Measurements from ENCODE around the gene TBL1XR1.
"Not testable (repeated sequence)": the region's sequence is repeated elsewhere in the genome, so short reads cannot be mapped to it uniquely, and the experiment has no call there.

The TBL1XR1 gene

DNA sequence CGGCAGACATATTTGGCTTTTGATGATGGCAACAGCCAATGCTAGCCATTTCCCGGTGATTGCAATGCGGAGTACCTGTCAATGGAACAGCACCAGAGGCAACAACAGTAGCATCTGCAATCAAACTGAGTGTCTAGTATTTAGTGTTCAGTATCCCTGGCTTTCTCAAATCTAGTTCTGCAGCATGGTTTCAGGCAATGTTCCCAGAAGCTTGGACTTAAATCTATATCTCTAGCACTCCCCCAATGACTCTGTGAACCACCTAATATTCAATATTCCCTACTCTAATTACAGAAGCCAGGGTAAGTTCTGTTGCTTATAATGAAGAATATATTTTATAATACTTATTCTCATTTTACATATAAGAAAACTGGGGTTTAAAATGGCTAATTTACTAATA, 48.2 kb downstream of the TBL1XR1 start:
- Histone ChIP-seq H3K4me1 (ENCODE audit: control insufficient read depth, insufficient read depth, low read length) (peaks cover 24% of the 10 kb centered on the region), H3K9me3 (ENCODE audit: control insufficient read depth, insufficient read depth, low read length) (no peaks in the 10 kb centered on the region)

DNA sequence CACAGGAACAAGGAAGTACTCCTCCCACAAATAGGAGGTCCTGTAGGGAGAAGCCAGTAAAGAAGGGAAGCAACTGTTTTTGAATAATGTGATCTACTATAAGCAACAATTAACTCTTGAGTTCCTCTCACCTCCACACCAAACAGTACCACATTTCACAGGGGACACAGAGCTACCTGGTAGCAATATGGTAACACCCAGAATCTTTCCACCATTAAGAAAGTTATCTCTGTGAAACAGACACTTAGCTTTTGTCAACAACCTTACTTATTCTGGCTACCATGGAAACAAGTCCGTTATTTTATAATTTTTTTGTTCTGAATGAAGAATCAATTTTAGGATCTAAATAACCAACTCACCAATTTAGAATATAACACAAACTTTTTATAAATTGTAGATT, 49.5 kb downstream of the TBL1XR1 start:
- Histone ChIP-seq H3K4me1 (ENCODE audit: control insufficient read depth, insufficient read depth, low read length) (peaks cover 24% of the 10 kb centered on the region), H3K36me3 (ENCODE audit: control insufficient read depth, insufficient read depth, low read length) (no peaks in the 10 kb centered on the region), H3K4me3 (ENCODE audit: low read depth, low read length) (no peak overlapping the region), H3K9ac (ENCODE audit: low read depth, low read length) (no peak overlapping the region), H3K9me3 (ENCODE audit: control insufficient read depth, insufficient read depth, low read length) (no peaks in the 10 kb centered on the region), H3K27me3 (ENCODE audit: control insufficient read depth, insufficient read depth, low read length) (no peaks in the 10 kb centered on the region)

More for the DNA sequence above, 48.2 kb downstream of the TBL1XR1 start:
- Histone ChIP-seq H3K9ac (ENCODE audit: low read depth, low read length) (no peak overlapping the region), H3K4me3 (ENCODE audit: low read depth, low read length) (no peak overlapping the region), H3K27me3 (ENCODE audit: control insufficient read depth, insufficient read depth, low read length) (no peaks in the 10 kb centered on the region), H3K36me3 (ENCODE audit: control insufficient read depth, insufficient read depth, low read length) (no peaks in the 10 kb centered on the region)

DNA sequence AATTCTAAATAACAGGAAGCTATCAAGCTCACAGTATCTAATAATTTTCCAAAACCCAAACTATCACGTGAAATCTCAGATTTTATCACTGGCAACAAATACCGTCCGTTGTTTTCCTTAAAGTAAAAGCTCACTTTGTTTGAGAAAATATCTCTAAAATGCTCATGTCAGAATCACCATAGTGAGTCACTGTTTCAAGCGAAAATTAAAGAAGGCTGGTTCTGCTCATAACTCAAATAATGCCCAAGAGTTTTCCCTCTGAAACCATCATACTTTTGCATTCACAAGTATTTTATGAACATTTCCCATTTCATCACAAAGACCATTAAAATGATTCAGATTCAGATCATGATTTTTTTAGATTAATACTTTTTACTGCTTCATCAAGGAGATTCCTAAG, 50.6 kb downstream of the TBL1XR1 start:
- Histone ChIP-seq H3K4me3 (ENCODE audit: low read depth, low read length) (no peak overlapping the region), H3K9ac (ENCODE audit: low read depth, low read length) (no peak overlapping the region), H3K9me3 (ENCODE audit: control insufficient read depth, insufficient read depth, low read length) (no peaks in the 10 kb centered on the region), H3K4me1 (ENCODE audit: control insufficient read depth, insufficient read depth, low read length) (peaks cover 24% of the 10 kb centered on the region), H3K27me3 (ENCODE audit: control insufficient read depth, insufficient read depth, low read length) (no peaks in the 10 kb centered on the region), H3K36me3 (ENCODE audit: control insufficient read depth, insufficient read depth, low read length) (no peaks in the 10 kb centered on the region)

DNA sequence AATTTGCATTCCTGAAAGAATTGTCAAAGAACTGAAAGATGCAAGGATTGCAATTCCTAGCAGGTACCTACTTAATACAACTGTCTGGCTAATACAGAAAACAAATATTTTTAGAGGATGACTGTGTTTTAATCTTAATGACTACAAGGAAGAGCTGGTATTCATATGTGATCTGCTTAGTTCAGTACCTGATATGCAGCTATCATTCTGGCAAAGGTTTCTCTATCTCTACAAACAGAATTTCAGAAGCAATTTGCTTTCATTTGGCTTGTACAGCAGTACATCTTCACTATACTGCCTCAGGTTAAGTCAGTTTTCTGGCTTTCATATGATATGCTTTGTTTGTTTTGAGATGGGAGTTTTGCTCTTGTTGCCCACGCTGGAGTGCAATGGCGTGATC, 51.3 kb downstream of the TBL1XR1 start:
- H3K4me3 ChIP-seq (ENCODE audit: low read depth, low read length): no peak overlapping the region
- H3K9ac ChIP-seq (ENCODE audit: low read depth, low read length): no peak overlapping the region
- H3K9me3 ChIP-seq (ENCODE audit: control insufficient read depth, insufficient read depth, low read length): no peaks in the 10 kb centered on the region
- H3K36me3 ChIP-seq (ENCODE audit: control insufficient read depth, insufficient read depth, low read length): no peaks in the 10 kb centered on the region
- H3K4me1 ChIP-seq (ENCODE audit: control insufficient read depth, insufficient read depth, low read length): peaks cover 20% of the 10 kb centered on the region
- no peaks in the 10 kb centered on the region for H3K27me3 ChIP-seq (ENCODE audit: control insufficient read depth, insufficient read depth, low read length)

DNA sequence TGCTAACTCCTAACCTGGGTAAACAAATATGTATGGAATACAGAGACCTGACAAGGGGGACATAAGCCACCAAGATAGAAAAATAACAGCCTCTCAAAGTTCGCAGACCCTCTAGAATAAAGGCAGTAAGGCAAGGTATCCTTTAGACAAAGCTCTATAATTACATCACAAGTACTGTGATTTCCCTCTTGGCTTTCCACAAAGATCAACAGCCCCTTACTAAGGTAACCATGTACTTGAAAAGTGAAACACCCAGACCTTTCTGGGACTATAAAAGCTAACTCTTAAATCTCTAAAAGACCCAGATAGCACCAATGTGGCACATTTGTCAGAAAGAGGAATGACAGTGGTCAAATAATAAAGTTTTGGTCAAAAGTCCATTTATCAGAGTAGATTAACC, 51.9 kb downstream of the TBL1XR1 start:
- Histone ChIP-seq H3K27me3 (ENCODE audit: control insufficient read depth, insufficient read depth, low read length) (no peaks in the 10 kb centered on the region), H3K9ac (ENCODE audit: low read depth, low read length) (no peak overlapping the region), H3K9me3 (ENCODE audit: control insufficient read depth, insufficient read depth, low read length) (no peaks in the 10 kb centered on the region), H3K36me3 (ENCODE audit: control insufficient read depth, insufficient read depth, low read length) (no peaks in the 10 kb centered on the region), H3K4me3 (ENCODE audit: low read depth, low read length) (no peak overlapping the region), H3K4me1 (ENCODE audit: control insufficient read depth, insufficient read depth, low read length) (peaks cover 20% of the 10 kb centered on the region)

DNA sequence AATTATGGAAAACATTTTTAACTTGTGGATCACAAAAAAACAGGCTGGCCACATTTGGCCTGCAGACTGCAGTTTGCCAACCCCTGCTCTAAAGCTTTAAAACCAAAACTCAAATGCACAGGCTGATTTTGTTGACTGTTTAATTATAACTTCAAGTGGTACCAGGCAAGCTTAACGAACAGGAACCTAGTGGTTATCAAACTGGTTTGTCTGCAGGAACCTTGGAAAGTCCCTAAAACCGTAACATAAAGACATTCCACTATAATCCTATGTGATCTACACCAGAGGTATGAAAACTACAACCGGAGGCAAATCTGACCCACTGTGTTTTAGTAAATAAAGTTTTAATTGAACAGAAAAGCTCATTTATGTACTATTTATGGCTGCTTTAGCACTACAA, 52.4 kb downstream of the TBL1XR1 start:
- Histone ChIP-seq H3K36me3 (ENCODE audit: control insufficient read depth, insufficient read depth, low read length) (no peaks in the 10 kb centered on the region), H3K27me3 (ENCODE audit: control insufficient read depth, insufficient read depth, low read length) (no peaks in the 10 kb centered on the region), H3K4me3 (ENCODE audit: low read depth, low read length) (no peak overlapping the region), H3K9me3 (ENCODE audit: control insufficient read depth, insufficient read depth, low read length) (no peaks in the 10 kb centered on the region), H3K9ac (ENCODE audit: low read depth, low read length) (no peak overlapping the region), H3K4me1 (ENCODE audit: control insufficient read depth, insufficient read depth, low read length) (peaks cover 20% of the 10 kb centered on the region)

DNA sequence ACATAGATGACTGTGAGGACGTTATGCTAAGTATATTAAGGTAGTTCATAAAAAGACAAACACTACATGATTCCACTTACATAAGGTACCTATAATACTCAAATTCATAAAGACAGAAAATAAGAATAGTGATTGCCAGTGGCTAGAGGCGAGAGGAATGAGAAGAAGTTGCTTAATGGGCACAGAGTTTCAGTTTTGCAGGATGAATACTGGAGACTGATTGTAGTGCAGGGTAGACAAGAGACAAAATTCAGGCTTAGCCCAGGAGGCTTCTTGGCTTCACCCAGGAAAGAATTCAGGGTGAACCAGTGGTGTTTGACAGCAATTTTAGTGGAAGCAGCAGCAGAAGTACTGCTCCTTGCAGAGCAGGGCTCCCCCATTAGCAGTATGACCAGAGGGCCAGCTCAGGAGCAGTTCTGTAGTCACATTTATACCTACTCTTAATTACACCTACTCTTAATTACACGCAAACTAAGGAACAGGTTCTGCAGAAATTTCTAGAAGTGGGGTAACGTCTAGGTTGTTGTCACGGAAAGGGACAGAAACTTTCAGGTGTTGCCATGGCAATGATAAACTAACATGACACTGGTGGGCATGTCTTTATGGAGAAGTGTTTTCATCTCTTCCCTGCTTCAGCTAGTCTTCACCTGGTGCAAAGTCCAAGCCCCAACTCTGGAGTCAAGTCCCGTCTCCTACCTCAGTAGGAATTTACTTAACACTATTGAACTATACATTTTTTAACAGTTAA, 55.2 kb downstream of the TBL1XR1 start:
- peaks cover 8% of the 10 kb centered on the region for H3K4me1 ChIP-seq (ENCODE audit: control insufficient read depth, insufficient read depth, low read length)
- no peaks in the 10 kb centered on the region for H3K36me3 ChIP-seq (ENCODE audit: control insufficient read depth, insufficient read depth, low read length)
- no peaks in the 10 kb centered on the region for H3K9me3 ChIP-seq (ENCODE audit: control insufficient read depth, insufficient read depth, low read length)
- H3K4me3 ChIP-seq (ENCODE audit: low read depth, low read length): no peak overlapping the region
- no peaks in the 10 kb centered on the region for H3K27me3 ChIP-seq (ENCODE audit: control insufficient read depth, insufficient read depth, low read length)
- no peak overlapping the region for H3K9ac ChIP-seq (ENCODE audit: low read depth, low read length)

DNA sequence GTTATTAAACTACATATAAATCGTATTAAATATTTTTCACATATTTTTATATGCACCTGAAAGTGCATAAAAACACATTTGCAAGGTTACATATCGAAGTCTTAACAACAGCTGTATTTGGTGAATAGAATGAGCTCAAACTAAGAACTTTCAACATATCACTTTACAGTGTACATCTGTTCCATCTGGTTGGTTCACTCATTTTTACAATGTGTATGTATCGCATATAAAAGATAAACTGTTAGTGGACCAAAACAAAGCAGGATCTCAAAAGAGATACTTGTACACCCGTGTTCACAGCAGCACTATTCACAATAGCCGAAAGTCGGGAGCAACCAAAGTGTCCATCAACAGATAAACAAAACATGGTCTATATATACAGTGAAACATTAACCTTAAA, 55.8 kb downstream of the TBL1XR1 start:
- peaks cover 6% of the 10 kb centered on the region for H3K4me1 ChIP-seq (ENCODE audit: control insufficient read depth, insufficient read depth, low read length)
- H3K36me3 ChIP-seq (ENCODE audit: control insufficient read depth, insufficient read depth, low read length): no peaks in the 10 kb centered on the region
- H3K4me3 ChIP-seq (ENCODE audit: low read depth, low read length): no peak overlapping the region
- no peaks in the 10 kb centered on the region for H3K9me3 ChIP-seq (ENCODE audit: control insufficient read depth, insufficient read depth, low read length)
- H3K27me3 ChIP-seq (ENCODE audit: control insufficient read depth, insufficient read depth, low read length): no peaks in the 10 kb centered on the region
- H3K9ac ChIP-seq (ENCODE audit: low read depth, low read length): no peak overlapping the region

DNA sequence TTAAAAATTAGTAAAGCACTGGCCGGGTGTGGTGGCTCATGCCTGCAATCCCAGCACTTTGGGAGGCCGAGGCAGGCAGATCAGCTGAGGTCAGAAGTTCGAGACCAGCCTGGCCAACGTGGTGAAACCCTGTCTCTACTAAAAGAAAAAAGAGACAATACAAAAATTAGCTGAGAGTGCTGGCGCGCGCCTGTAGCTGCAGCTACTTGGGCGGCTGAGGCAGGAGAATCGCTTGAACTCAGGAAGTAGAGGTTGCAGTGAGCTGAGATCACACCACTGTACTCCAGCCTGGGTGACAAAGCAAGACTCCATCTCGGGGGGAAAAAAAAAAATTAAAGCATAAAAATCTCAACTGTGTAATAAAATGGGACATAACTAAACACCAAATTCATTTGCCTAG, 58.1 kb downstream of the TBL1XR1 start:
- not testable (repeated sequence) for H3K36me3 ChIP-seq (ENCODE audit: control insufficient read depth, insufficient read depth, low read length); H3K27me3 ChIP-seq (ENCODE audit: control insufficient read depth, insufficient read depth, low read length); H3K9ac ChIP-seq (ENCODE audit: low read depth, low read length); H3K4me1 ChIP-seq (ENCODE audit: control insufficient read depth, insufficient read depth, low read length); H3K9me3 ChIP-seq (ENCODE audit: control insufficient read depth, insufficient read depth, low read length); H3K4me3 ChIP-seq (ENCODE audit: low read depth, low read length)

DNA sequence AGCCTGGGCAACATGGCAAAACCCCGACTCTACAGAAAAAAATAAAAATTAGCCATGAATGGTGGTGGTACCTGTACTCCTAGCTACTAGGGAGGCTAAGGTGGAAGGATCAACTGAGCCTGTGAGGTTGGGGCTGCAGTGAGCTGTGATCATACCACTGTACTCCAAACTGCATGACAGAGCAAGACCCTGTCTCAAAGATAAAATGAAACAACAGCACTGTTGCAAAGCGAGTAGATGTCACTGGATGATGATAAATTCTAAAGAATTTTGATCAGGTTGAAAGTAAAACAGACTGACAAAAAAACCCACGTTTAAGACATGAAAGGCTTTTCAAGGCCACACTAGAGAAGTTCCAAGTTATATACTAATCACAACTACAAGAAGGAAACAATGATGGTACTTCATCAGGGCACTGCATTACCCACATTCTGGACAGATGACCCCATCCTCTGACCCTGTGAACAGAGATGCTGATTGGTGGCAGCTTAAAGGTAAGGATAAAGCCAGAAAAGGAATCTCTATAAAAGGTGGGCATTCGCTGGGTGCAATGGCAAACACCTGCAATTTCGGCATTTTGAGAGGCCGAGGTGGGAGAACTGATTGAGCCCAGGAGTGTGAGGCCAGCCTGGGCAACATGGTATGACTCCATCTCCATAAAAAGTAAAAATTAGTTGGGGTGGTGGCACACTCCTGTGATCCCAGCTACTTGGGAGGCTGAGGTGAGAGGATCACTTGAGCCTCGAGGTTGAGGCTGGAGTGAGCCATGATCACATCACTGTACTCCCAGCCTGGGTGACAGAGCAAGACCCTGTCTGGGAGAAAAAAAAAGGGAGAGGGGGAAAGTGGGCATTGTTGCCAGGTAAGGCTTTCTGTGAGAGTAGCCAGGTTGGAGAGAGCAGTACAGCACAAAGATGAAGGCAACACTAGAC, 59.2 kb downstream of the TBL1XR1 start:
- Histone ChIP-seq H3K4me3 (ENCODE audit: low read depth, low read length) (no peak overlapping the region), H3K36me3 (ENCODE audit: control insufficient read depth, insufficient read depth, low read length) (no peaks in the 10 kb centered on the region), H3K9ac (ENCODE audit: low read depth, low read length) (no peak overlapping the region), H3K9me3 (ENCODE audit: control insufficient read depth, insufficient read depth, low read length) (no peaks in the 10 kb centered on the region), H3K4me1 (ENCODE audit: control insufficient read depth, insufficient read depth, low read length) (no peaks in the 10 kb centered on the region), H3K27me3 (ENCODE audit: control insufficient read depth, insufficient read depth, low read length) (no peaks in the 10 kb centered on the region)

DNA sequence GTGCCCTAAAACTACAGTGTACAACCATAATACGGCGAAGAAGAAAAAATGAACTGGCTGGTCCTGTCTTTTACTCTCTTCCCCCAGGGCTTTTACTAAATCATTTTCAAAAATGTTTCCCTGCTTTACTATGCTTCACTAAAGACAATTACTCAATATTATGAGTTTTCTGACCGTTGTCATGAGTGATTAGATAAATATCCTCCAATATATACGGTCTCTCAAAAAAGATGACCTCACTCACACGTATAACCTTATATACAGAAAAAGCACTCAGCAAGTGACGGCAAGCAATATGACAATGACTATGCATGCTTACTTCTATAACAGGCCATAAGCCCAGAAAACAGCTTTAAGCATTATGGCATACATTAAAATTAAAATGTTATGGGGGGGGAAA, 60.5 kb downstream of the TBL1XR1 start:
- Histone ChIP-seq H3K4me1 (ENCODE audit: control insufficient read depth, insufficient read depth, low read length) (peaks cover 5% of the 10 kb centered on the region), H3K9me3 (ENCODE audit: control insufficient read depth, insufficient read depth, low read length) (no peaks in the 10 kb centered on the region), H3K4me3 (ENCODE audit: low read depth, low read length) (no peak overlapping the region), H3K27me3 (ENCODE audit: control insufficient read depth, insufficient read depth, low read length) (no peaks in the 10 kb centered on the region), H3K36me3 (ENCODE audit: control insufficient read depth, insufficient read depth, low read length) (no peaks in the 10 kb centered on the region), H3K9ac (ENCODE audit: low read depth, low read length) (no peak overlapping the region)

All from iPS-15b (cell line).